Sigmoid colon (tissue), 7 donors: ENCODE data around the gene ZNF79. TPM values are rescaled to one million over a fixed set of nuclear protein-coding genes. Genes with fewer than 3 reads are reported as not detected.

Experiments used
- DNase-seq: peaks from one replicate; pipeline ENCODE4 v3.0.0-alpha.2; 2019
- H3K27ac ChIP-seq, 4 donors: fragments of 200-600 bp; sonication (generic); one replicate each; pipeline ENCODE4 v1.5.1; 2016 to 2019; ENCODE audit warnings: mild to moderate bottlenecking in 1 of 4
- H3K27me3 ChIP-seq, 3 donors: fragments of 200-600 bp; sonication (generic); one replicate each; pipeline ENCODE4 v1.5.1; 2019; ENCODE audit warnings: mild to moderate bottlenecking in 1 of 3
- H3K36me3 ChIP-seq, 4 donors: fragments of 200-600 bp; sonication (generic); one replicate each; pipeline ENCODE4 v1.5.1; 2016 to 2019
- H3K4me1 ChIP-seq, 4 donors: fragments of 200-600 bp; sonication (generic); one replicate each; pipeline ENCODE4 v1.5.1; 2017 to 2019
- H3K4me3 ChIP-seq, 4 donors: fragments of 200-600 bp; sonication (generic); one replicate each; pipeline ENCODE4 v1.5.1; 2017 to 2019; ENCODE audit warnings: mild to moderate bottlenecking in 2 of 4, moderate library complexity in 1 of 4
- H3K9me3 ChIP-seq, 4 donors: fragments of 200-600 bp in 3 of 4; sonication (generic) in 3 of 4; one replicate each; pipeline versions ENCODE4 v1.5.1 to v1.6.1; 2013 to 2019
- CTCF ChIP-seq, 4 experiments: fragments of 450-650 bp in 3 of 4; fragments of 200-600 bp in 1 of 4; IDR thresholded peaks; one replicate each; pipeline ENCODE4 v1.5.1; 2016 to 2019; ENCODE audit warnings: antibody characterized with exemption in 4 of 4, mild to moderate bottlenecking in 3 of 4, moderate library complexity in 2 of 4
- EP300 ChIP-seq, 4 donors: sonication (generic); formaldehyde crosslinking; IDR thresholded peaks; one replicate each; pipeline ENCODE4 v1.6.1; 2017; ENCODE audit warnings: antibody characterized with exemption in 4 of 4
- POLR2A ChIP-seq, 2 donors: fragments of 450-650 bp; IDR thresholded peaks; one replicate each; pipeline ENCODE4 v1.6.1; 2016; ENCODE audit warnings: antibody characterized with exemption in 2 of 2, mild to moderate bottlenecking in 2 of 2, moderate library complexity in 2 of 2
- POLR2AphosphoS5 ChIP-seq, 4 donors: sonication (generic); formaldehyde crosslinking; IDR thresholded peaks; one replicate each; pipeline ENCODE4 v1.6.1; 2017; ENCODE audit warnings: antibody characterized with exemption in 4 of 4
- WGBS, 2 donors: extraction: QIAGEN DNeasy Blood & Tissue Kit; methylation state at CpG; one replicate each; pipeline ENCODE4 v1.1.7; 2013; 5-methylcytosine and 5-hydroxymethylcytosine counted together
- intact Hi-C: fragments of 100-400 bp; cut with DNase I; formaldehyde crosslinking; loops from one replicate; pipeline ENCODE4 v1.15.1; 2023
- polyA plus RNA-seq, 3 donors: library from polyadenylated mRNA; stranded (reverse); fragments of 200-250 nt; gene quantifications; one replicate each; pipeline ENCODE4 v1.2.3, GENCODE V29; 2013
- total RNA-seq, 4 donors: library from RNA; depleted of rRNA; stranded (reverse); fragments of >200 nt; gene quantifications; one replicate each; pipeline ENCODE4 v1.1.0, GENCODE V29; 2016
- donor health status: healthy with polysubstance abuse.
- donor health status: Bipolar disorder and iron deficiency.
- donor health status: healthy.

Gene ZNF79
- total and polyA plus RNA-seq, 7 donors: 0.60 to 14.6 (median 10.9) TPM

- peaks cover 17 to 95% (median 67%) of the 10 kb centered on the region in 4 donors for H3K36me3 ChIP-seq
- no peak overlapping the region for H3K4me3 ChIP-seq
- intact Hi-C loops: no loop called here
- 94% methylated on average over 15 of the region's 15 CpGs for WGBS, 2 donors
- no peaks in the 10 kb centered on the region for H3K27me3 ChIP-seq
- TF ChIP-seq CTCF (IDR thresholded peaks at IDR 0.05): no peak
- no peak for TF ChIP-seq EP300 (IDR thresholded peaks at IDR 0.05)
- TF ChIP-seq POLR2AphosphoS5 (IDR thresholded peaks at IDR 0.05): no peak
- no peak for TF ChIP-seq POLR2A (IDR thresholded peaks at IDR 0.05)
- peaks cover 0 to 28% (median 23%) of the 10 kb centered on the region in 4 donors for H3K4me1 ChIP-seq
- H3K9me3 ChIP-seq: no peaks in the 10 kb centered on the region
- DNase-seq: no peak
- H3K27ac ChIP-seq: peak overlapping the region in 3 of 4 donors; percentile 5 to 69 (median 62)
Observed at GRCh38 chr9:127444921-127445850, 21.0 kb downstream of the ZNF79 start.

GRCh38 chr9:127445851-127446712 is 21.9 kb downstream of the ZNF79 start:
- DNase-seq: no peak
- TF ChIP-seq CTCF (IDR thresholded peaks at IDR 0.05): no peak
- TF ChIP-seq EP300 (IDR thresholded peaks at IDR 0.05): no peak
- TF ChIP-seq POLR2A (IDR thresholded peaks at IDR 0.05): no peak
- no peak for TF ChIP-seq POLR2AphosphoS5 (IDR thresholded peaks at IDR 0.05)
- intact Hi-C loops: no loop called here
- Histone ChIP-seq H3K9me3 (no peaks in the 10 kb centered on the region), H3K27ac (peak overlapping the region in 2 of 4 donors; percentile 5 to 97), H3K4me3 (no peak overlapping the region), H3K27me3 (no peaks in the 10 kb centered on the region), H3K36me3 (peaks cover 17 to 86% (median 60%) of the 10 kb centered on the region in 4 donors), H3K4me1 (peaks cover 0 to 31% (median 28%) of the 10 kb centered on the region in 4 donors)
- 76 to 85% methylated on average over 4 of the region's 4 CpGs for WGBS, 2 donors

- peak overlapping the region in 1 of 4 donors; percentile 97 for H3K27ac ChIP-seq
- 81 to 86% methylated on average over 7 of the region's 7 CpGs for WGBS, 2 donors
- no peaks in the 10 kb centered on the region for H3K27me3 ChIP-seq
- DNase-seq: no peak
- H3K36me3 ChIP-seq: peaks cover 17 to 78% (median 55%) of the 10 kb centered on the region in 4 donors
- H3K4me1 ChIP-seq: peaks cover 0 to 33% (median 29%) of the 10 kb centered on the region in 4 donors
- no peak for TF ChIP-seq CTCF (IDR thresholded peaks at IDR 0.05)
- TF ChIP-seq POLR2AphosphoS5 (IDR thresholded peaks at IDR 0.05): no peak
- no peak for TF ChIP-seq EP300 (IDR thresholded peaks at IDR 0.05)
- no peak for TF ChIP-seq POLR2A (IDR thresholded peaks at IDR 0.05)
- H3K4me3 ChIP-seq: no peak overlapping the region
- no peaks in the 10 kb centered on the region for H3K9me3 ChIP-seq
- intact Hi-C loops: no loop called here
Observed at GRCh38 chr9:127446713-127447415, 22.7 kb downstream of the ZNF79 start.

- no peaks in the 10 kb centered on the region for H3K9me3 ChIP-seq
- intact Hi-C loops: no loop called here
- DNase-seq: no peak
- H3K36me3 ChIP-seq: peaks cover 17 to 71% (median 55%) of the 10 kb centered on the region in 4 donors
- H3K4me1 ChIP-seq: peaks cover 0 to 40% (median 36%) of the 10 kb centered on the region in 4 donors
- H3K27me3 ChIP-seq: no peaks in the 10 kb centered on the region
- H3K27ac ChIP-seq: peak overlapping the region in 2 of 4 donors; percentile 96 to 97
- TF ChIP-seq POLR2AphosphoS5 (IDR thresholded peaks at IDR 0.05) (no peak), POLR2A (IDR thresholded peaks at IDR 0.05) (no peak), EP300 (IDR thresholded peaks at IDR 0.05) (no peak), CTCF (IDR thresholded peaks at IDR 0.05) (no peak)
- WGBS, 2 donors: 81 to 84% methylated on average over 7 of the region's 7 CpGs
- no peak overlapping the region for H3K4me3 ChIP-seq
Observed at GRCh38 chr9:127447416-127448111, 23.4 kb downstream of the ZNF79 start.
